IPS-18a (cell line): ENCODE results near the gene TRAPPC2L.
"Not testable (repeated sequence)": the region's sequence is repeated elsewhere in the genome, so short reads cannot be mapped to it uniquely, and the experiment has no call there.

ENCODE experiments used
- H3K27ac ChIP-seq: one replicate; pipeline ENCODE4 v1.5.1; 2013; ENCODE audit warnings: low read length
- H3K27me3 ChIP-seq: one replicate; pipeline ENCODE4 v1.6.1; 2013; ENCODE audit warnings: mild to moderate bottlenecking, low read length; ENCODE audit not compliant: control insufficient read depth, insufficient read depth
- H3K36me3 ChIP-seq: one replicate; pipeline ENCODE4 v1.6.1; 2013; ENCODE audit warnings: low read depth, low read length; ENCODE audit not compliant: control insufficient read depth
- H3K4me1 ChIP-seq: one replicate; pipeline ENCODE4 v1.6.1; 2013; ENCODE audit warnings: low read depth, low read length; ENCODE audit not compliant: control insufficient read depth
- H3K4me3 ChIP-seq: one replicate; pipeline ENCODE4 v1.5.1; 2013; ENCODE audit warnings: low read length
- H3K9ac ChIP-seq: one replicate; pipeline ENCODE4 v1.6.1; 2013; ENCODE audit warnings: mild to moderate bottlenecking, low read length, moderate library complexity
- H3K9me3 ChIP-seq: one replicate; pipeline ENCODE4 v1.6.1; 2013; ENCODE audit warnings: low read depth, low read length; ENCODE audit not compliant: control insufficient read depth

Gene TRAPPC2L

GRCh38 chr16:88883946-88884345 is 27.0 kb downstream of the TRAPPC2L start:
- Histone ChIP-seq H3K9me3 (no peaks in the 10 kb centered on the region), H3K27me3 (no peaks in the 10 kb centered on the region), H3K9ac (no peak overlapping the region), H3K4me3 (no peak overlapping the region), H3K27ac (no peak overlapping the region), H3K4me1 (no peaks in the 10 kb centered on the region), H3K36me3 (no peaks in the 10 kb centered on the region)

GRCh38 chr16:88884569-88885271 is 27.8 kb downstream of the TRAPPC2L start:
- no peaks in the 10 kb centered on the region for H3K36me3 ChIP-seq
- no peak overlapping the region for H3K4me3 ChIP-seq

DNA sequence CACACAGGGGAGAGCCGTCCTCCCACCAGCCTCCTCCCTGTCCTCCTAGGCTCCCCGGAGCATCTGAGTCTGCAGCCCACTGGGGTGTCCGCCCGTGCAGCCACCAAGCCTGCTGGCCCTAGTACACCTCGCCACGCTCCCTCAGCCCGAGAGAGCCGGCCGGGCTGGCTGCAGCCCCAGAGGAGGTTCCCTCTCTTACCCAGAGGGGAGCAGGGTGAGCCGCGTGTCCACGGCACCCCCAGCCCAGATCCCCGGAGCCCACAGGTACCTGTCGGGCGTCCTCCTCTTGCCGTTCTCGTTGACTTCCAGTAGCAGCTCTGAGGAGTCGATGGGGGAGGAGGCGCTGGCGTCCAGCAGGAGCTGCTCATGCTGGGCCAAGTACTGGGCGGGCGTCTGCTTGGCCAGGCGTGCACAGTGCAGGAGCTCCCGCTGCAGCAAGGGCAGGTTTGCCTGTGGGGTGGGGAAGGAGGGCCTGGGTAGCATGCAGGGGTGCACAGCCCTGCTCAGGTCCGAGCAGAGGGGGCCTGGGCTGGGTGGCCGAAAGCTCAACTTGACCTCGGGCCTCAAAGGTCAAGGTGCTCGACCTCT is 28.9 kb downstream of the TRAPPC2L start:
- Histone ChIP-seq H3K27me3 (no peaks in the 10 kb centered on the region), H3K36me3 (no peaks in the 10 kb centered on the region), H3K4me1 (no peaks in the 10 kb centered on the region), H3K4me3 (no peak overlapping the region), H3K27ac (no peak overlapping the region), H3K9me3 (no peaks in the 10 kb centered on the region), H3K9ac (no peak overlapping the region)

More at GRCh38 chr16:88884569-88885271, 27.8 kb downstream of the TRAPPC2L start:
- Histone ChIP-seq H3K27me3 (no peaks in the 10 kb centered on the region), H3K27ac (no peak overlapping the region), H3K4me1 (no peaks in the 10 kb centered on the region), H3K9me3 (no peaks in the 10 kb centered on the region), H3K9ac (no peak overlapping the region)

- H3K4me1 ChIP-seq: no peaks in the 10 kb centered on the region
- no peaks in the 10 kb centered on the region for H3K9me3 ChIP-seq
- no peak overlapping the region for H3K9ac ChIP-seq
- no peaks in the 10 kb centered on the region for H3K27me3 ChIP-seq
- no peak overlapping the region for H3K27ac ChIP-seq
- H3K4me3 ChIP-seq: no peak overlapping the region
- H3K36me3 ChIP-seq: no peaks in the 10 kb centered on the region
These were observed 29.5 kb downstream of the TRAPPC2L start for GRCh38 chr16:88886420-88886844.

GRCh38 chr16:88886845-88887521 is 30.1 kb downstream of the TRAPPC2L start:
- H3K36me3 ChIP-seq: no peaks in the 10 kb centered on the region
- H3K4me3 ChIP-seq: no peak overlapping the region
- H3K27ac ChIP-seq: no peak overlapping the region
- no peak overlapping the region for H3K9ac ChIP-seq
- no peaks in the 10 kb centered on the region for H3K4me1 ChIP-seq
- H3K9me3 ChIP-seq: no peaks in the 10 kb centered on the region
- H3K27me3 ChIP-seq: no peaks in the 10 kb centered on the region

- no peaks in the 10 kb centered on the region for H3K9me3 ChIP-seq
- H3K4me3 ChIP-seq: no peak overlapping the region
- no peak overlapping the region for H3K27ac ChIP-seq
- no peaks in the 10 kb centered on the region for H3K4me1 ChIP-seq
- H3K36me3 ChIP-seq: no peaks in the 10 kb centered on the region
- no peaks in the 10 kb centered on the region for H3K27me3 ChIP-seq
- H3K9ac ChIP-seq: no peak overlapping the region
These were observed 31.1 kb downstream of the TRAPPC2L start for GRCh38 chr16:88888057-88888456.

- H3K4me1 ChIP-seq: no peaks in the 10 kb centered on the region
- no peaks in the 10 kb centered on the region for H3K27me3 ChIP-seq
- no peak overlapping the region for H3K27ac ChIP-seq
These were observed 31.8 kb downstream of the TRAPPC2L start for GRCh38 chr16:88888461-88889387.

DNA sequence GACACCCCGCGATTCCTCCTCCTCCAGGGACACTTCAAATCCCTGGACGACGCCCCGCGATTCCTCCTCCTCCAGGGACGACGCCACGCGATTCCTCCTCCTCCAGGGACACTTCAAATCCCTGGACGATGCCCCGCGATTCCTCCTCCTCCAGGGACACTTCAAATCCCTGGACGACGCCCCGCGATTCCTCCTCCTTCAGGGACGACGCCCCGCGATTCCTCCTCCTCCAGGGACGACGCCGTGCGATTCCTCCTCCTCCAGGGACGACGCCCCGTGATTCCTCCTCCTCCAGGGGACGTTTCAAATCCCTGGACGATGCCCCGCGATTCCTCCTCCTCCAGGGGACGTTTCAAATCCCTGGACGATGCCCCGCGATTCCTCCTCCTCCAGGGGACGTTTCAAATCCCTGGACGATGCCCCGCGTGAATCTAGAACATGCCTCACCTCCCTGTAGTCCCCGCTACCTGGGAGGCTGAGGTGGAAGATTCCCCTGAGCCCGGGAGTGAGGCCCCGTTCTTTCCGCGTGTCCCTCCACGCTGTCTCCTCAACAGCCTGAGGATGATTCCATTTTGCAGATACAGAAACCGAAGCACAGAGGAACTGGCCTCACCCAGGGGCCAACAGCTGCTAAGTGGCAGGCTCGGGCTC is 32.9 kb downstream of the TRAPPC2L start:
- not testable (repeated sequence) for H3K27me3 ChIP-seq, H3K27ac ChIP-seq, H3K4me3 ChIP-seq, H3K9me3 ChIP-seq, H3K9ac ChIP-seq, H3K4me1 ChIP-seq, H3K36me3 ChIP-seq

More at GRCh38 chr16:88888461-88889387, 31.8 kb downstream of the TRAPPC2L start:
- Histone ChIP-seq H3K36me3 (no peaks in the 10 kb centered on the region), H3K4me3 (no peak overlapping the region), H3K9me3 (no peaks in the 10 kb centered on the region), H3K9ac (no peak overlapping the region)

DNA sequence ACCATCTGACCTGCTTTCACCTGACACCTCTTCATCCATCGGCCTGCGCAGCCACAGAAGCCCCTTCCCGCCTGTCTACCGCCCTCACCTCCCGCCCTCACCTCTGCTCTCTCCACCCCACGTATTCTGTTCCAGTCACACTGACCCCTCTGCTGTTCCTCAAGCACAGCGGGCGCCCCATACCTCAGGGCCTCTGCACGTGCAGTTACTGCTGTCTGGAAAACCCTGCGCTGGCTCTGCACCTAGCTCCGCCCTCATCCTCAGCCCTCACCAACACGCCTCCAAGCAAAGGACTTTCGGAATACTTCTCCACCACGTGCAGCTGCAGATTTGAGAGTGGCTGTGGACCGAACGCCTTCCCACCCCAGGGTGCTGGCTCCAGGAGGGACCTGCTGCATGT is 34.2 kb downstream of the TRAPPC2L start:
- no peaks in the 10 kb centered on the region for H3K9me3 ChIP-seq
- H3K9ac ChIP-seq: no peak overlapping the region
- no peaks in the 10 kb centered on the region for H3K4me1 ChIP-seq
- no peaks in the 10 kb centered on the region for H3K36me3 ChIP-seq
- H3K4me3 ChIP-seq: no peak overlapping the region
- no peaks in the 10 kb centered on the region for H3K27me3 ChIP-seq
- no peak overlapping the region for H3K27ac ChIP-seq

DNA sequence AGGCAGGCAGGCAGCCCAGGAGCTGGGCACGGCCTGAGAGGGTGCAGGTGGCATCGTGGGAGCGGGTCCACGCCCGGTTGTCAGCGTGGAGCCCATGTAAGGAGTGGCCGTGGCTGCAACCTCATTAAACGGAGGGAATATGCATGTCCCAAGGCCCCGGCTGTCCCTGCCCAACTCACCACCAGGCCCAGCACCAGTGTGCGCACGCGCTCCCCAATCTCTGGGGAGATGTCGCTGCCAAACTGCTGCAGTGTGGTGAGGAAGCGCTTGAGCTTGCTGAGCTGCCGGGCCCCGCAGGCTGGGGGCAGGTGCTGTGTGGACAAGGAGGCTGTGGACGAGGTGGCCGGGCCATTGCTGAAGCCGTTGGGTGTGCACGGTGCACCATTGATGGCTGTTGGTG is 35.1 kb downstream of the TRAPPC2L start:
- Histone ChIP-seq H3K27me3 (no peaks in the 10 kb centered on the region), H3K4me1 (no peaks in the 10 kb centered on the region), H3K36me3 (no peaks in the 10 kb centered on the region), H3K4me3 (no peak overlapping the region), H3K9me3 (no peaks in the 10 kb centered on the region), H3K9ac (no peak overlapping the region), H3K27ac (no peak overlapping the region)
